Erythroblast (primary cell): ENCODE results near the gene PDE6C.

Experiments
- GATA1 ChIP-seq: IDR thresholded peaks from 2 replicates; pipeline ENCODE4 v1.6.1; 2011; ENCODE audit warnings: low read depth, mild to moderate bottlenecking, control low read depth, low read length, moderate library complexity
- POLR2A ChIP-seq: IDR thresholded peaks from 2 replicates; pipeline ENCODE4 v1.6.1; 2011; ENCODE audit warnings: mild to moderate bottlenecking, low read length

DNA sequence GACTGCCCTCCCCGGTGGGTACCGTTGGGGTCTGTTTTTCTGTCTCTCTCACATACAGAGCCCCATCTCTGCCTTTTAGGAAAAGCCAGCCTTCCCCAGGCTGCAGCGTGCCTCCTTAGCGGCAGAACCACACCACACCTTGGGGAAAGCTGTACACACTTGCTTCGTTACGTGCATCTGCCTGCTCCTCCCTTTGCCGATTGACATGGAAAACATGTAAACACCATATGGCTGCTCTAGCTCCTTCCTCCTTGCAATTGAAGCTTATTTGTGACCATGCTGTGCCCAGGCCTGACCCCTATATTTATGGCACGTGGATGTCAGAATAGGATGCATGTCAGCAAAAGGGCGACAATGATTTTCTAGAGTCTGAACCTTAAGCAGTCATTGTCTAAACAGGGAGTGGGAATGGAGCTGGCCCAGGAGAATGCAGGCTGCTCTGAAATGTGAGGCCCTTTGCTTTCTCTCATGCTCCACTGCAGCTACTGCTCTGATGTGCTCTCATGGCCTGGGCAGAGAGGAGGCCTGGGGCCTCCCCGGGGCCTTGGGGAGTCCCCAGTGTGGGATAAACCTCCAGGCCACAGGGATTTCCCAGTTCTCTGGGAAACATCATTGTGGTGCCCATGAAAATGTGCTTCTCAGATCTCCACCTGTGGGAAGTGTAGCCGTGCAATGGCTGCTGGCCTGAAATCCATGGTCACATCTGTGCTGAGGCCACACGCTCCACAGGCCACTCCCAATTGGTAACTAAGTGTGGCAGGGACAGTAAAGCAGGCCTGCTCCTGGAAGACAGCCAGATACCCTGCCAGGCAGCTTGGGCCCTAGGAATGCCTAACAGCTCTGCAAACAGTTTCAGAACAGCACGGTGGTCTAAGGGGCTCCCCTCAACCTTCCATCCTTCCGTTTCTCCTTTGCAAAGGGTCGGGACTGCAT, 18.6 kb downstream of the PDE6C start:
- TF ChIP-seq POLR2A (no peak), GATA1 (no peak)
